ENCODE measurements around the gene CBX7.

Gene CBX7

GRCh38 chr22:39179841-39180335 lies 27.4 kb upstream of the CBX7 start:
- TF ChIP-seq POLR2AphosphoS5 (IDR thresholded peaks at IDR 0.05; ENCODE audit: low read depth, low read length) (no peak), POLR2A (IDR thresholded peaks at IDR 0.05; ENCODE audit: low read depth, low read length) (no peak), TAF1 (IDR thresholded peaks at IDR 0.05; ENCODE audit: borderline replicate concordance, low read depth, low read length) (no peak)
- DNase-seq (ENCODE audit: insufficient read length) (no peak), FAIRE-seq (no peak)

- FAIRE-seq (no peak), DNase-seq (ENCODE audit: insufficient read length) (no peak)
- TF ChIP-seq POLR2A (IDR thresholded peaks at IDR 0.05; ENCODE audit: low read depth, low read length), result no peak
- TF ChIP-seq POLR2AphosphoS5 (IDR thresholded peaks at IDR 0.05; ENCODE audit: low read depth, low read length), result no peak
- no peak for TF ChIP-seq TAF1 (IDR thresholded peaks at IDR 0.05; ENCODE audit: borderline replicate concordance, low read depth, low read length)
Observed at GRCh38 chr22:39179401-39179827, 26.9 kb upstream of the CBX7 start.

- TF ChIP-seq POLR2A (IDR thresholded peaks at IDR 0.05; ENCODE audit: low read depth, low read length) (no peak), POLR2AphosphoS5 (IDR thresholded peaks at IDR 0.05; ENCODE audit: low read depth, low read length) (no peak), TAF1 (IDR thresholded peaks at IDR 0.05; ENCODE audit: borderline replicate concordance, low read depth, low read length) (no peak)
- no peak for FAIRE-seq
- DNase-seq (ENCODE audit: insufficient read length), result no peak
Observed at GRCh38 chr22:39178206-39179111, 26.0 kb upstream of the CBX7 start.

- TF ChIP-seq POLR2AphosphoS5 (IDR thresholded peaks at IDR 0.05; ENCODE audit: low read depth, low read length), result no peak
- TF ChIP-seq TAF1 (IDR thresholded peaks at IDR 0.05; ENCODE audit: borderline replicate concordance, low read depth, low read length), result no peak
- TF ChIP-seq POLR2A (IDR thresholded peaks at IDR 0.05; ENCODE audit: low read depth, low read length), result no peak
- no peak for FAIRE-seq
- DNase-seq (ENCODE audit: insufficient read length), result no peak
Observed at GRCh38 chr22:39177791-39178190, 25.3 kb upstream of the CBX7 start.

GRCh38 chr22:39177456-39177775 lies 24.9 kb upstream of the CBX7 start:
- FAIRE-seq (no peak), DNase-seq (ENCODE audit: insufficient read length) (no peak)
- no peak for TF ChIP-seq TAF1 (IDR thresholded peaks at IDR 0.05; ENCODE audit: borderline replicate concordance, low read depth, low read length)
- no peak for TF ChIP-seq POLR2A (IDR thresholded peaks at IDR 0.05; ENCODE audit: low read depth, low read length)
- no peak for TF ChIP-seq POLR2AphosphoS5 (IDR thresholded peaks at IDR 0.05; ENCODE audit: low read depth, low read length)

- no peak for TF ChIP-seq TAF1 (IDR thresholded peaks at IDR 0.05; ENCODE audit: borderline replicate concordance, low read depth, low read length)
- TF ChIP-seq POLR2A (IDR thresholded peaks at IDR 0.05; ENCODE audit: low read depth, low read length), result no peak
- TF ChIP-seq POLR2AphosphoS5 (IDR thresholded peaks at IDR 0.05; ENCODE audit: low read depth, low read length), result no peak
- DNase-seq (ENCODE audit: insufficient read length) (no peak), FAIRE-seq (no peak)
Observed at GRCh38 chr22:39176714-39177455, 24.4 kb upstream of the CBX7 start.

- TF ChIP-seq POLR2A (IDR thresholded peaks at IDR 0.05; ENCODE audit: low read depth, low read length) (no peak), POLR2AphosphoS5 (IDR thresholded peaks at IDR 0.05; ENCODE audit: low read depth, low read length) (no peak), TAF1 (IDR thresholded peaks at IDR 0.05; ENCODE audit: borderline replicate concordance, low read depth, low read length) (no peak)
- FAIRE-seq, result no peak
- DNase-seq (ENCODE audit: insufficient read length), result no peak
Observed at GRCh38 chr22:39176143-39176713, 23.7 kb upstream of the CBX7 start.

- TF ChIP-seq POLR2A (IDR thresholded peaks at IDR 0.05; ENCODE audit: low read depth, low read length), result no peak
- no peak for TF ChIP-seq TAF1 (IDR thresholded peaks at IDR 0.05; ENCODE audit: borderline replicate concordance, low read depth, low read length)
- TF ChIP-seq POLR2AphosphoS5 (IDR thresholded peaks at IDR 0.05; ENCODE audit: low read depth, low read length), result no peak
- no peak for FAIRE-seq
- no peak for DNase-seq (ENCODE audit: insufficient read length)
Observed at GRCh38 chr22:39175353-39176142, 23.1 kb upstream of the CBX7 start.

- no peak for FAIRE-seq
- DNase-seq (ENCODE audit: insufficient read length), result no peak
- no peak for TF ChIP-seq POLR2A (IDR thresholded peaks at IDR 0.05; ENCODE audit: low read depth, low read length)
- TF ChIP-seq TAF1 (IDR thresholded peaks at IDR 0.05; ENCODE audit: borderline replicate concordance, low read depth, low read length), result no peak
- TF ChIP-seq POLR2AphosphoS5 (IDR thresholded peaks at IDR 0.05; ENCODE audit: low read depth, low read length), result no peak
Observed at GRCh38 chr22:39174498-39175352, 22.2 kb upstream of the CBX7 start.
